Inflammatory macrophage (primary cell): ENCODE data around the gene CCDC121.
"Not testable (repeated sequence)": the region's sequence is repeated elsewhere in the genome, so short reads cannot be mapped to it uniquely, and the experiment has no call there.

Experiments used
- DNase-seq, 2 donors: peaks; one replicate each; pipeline ENCODE4 v3.0.0-alpha.2; 2020 to 2022

Gene CCDC121

DNA sequence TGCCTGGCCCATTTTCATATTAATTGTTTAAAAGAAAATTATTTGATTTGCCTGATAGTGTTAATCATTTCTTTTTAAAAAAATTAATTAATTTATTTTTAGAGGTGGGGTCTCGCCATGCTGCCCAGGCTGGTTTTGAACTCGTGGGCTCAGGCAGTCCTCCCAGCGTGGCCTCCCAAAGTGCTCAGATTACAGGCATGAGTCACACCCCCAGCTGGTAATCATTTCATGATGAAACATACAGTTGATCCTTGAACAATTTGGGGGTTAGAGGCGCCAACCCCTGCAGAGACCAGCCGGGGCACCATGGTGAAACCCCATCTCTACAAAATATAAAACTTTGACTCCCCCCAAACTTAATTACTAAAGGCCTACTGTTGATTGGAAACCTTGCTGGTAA, 8.0 kb upstream of the CCDC121 start:
- no peak for DNase-seq

GRCh38 chr2:27634291-27634690, 5.5 kb upstream of the CCDC121 start:
- no peak for DNase-seq

- DNase-seq, result not testable (repeated sequence)
These were observed 1.4 kb upstream of the CCDC121 start for GRCh38 chr2:27630257-27630656.

DNA sequence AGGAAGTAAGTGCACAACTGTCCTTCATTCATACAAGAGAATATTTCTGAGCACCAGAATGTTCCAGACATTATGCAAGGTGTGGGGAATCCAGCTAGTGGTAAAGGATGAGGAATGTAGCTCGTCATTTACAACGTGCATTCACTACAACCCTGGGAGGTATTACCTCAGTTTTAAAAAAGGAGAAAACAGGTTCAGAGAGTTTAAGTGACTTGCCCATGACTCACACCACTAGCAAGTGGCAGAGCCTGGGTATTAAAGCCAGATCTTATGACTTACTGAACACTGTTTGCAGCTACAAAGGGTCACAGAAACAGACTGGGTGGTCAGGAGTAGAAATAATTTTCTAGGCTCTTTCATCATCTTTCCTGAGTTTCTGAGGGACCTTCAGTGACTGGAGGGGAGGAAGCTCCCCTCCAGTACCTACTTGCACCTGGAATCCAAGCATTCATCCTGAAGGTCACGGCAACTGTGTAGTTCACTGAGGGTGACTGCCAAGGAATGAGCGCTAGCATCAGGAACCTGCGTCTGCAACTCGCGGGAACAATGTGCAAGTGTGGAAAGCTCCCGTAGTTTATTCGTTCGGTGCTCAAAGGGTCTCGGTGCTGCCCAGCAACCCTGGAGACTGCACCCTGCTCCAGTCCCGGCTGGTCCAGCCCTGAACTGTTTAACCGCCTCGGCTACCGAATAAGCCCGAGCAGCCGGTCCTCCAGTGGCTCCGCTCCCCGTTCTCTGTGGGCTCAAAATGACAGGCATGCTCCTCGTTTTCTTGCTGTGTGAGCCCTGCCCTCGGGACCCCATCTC, 647 bp downstream of the CCDC121 start:
- peak; percentile 48 to 52 for DNase-seq

DNA sequence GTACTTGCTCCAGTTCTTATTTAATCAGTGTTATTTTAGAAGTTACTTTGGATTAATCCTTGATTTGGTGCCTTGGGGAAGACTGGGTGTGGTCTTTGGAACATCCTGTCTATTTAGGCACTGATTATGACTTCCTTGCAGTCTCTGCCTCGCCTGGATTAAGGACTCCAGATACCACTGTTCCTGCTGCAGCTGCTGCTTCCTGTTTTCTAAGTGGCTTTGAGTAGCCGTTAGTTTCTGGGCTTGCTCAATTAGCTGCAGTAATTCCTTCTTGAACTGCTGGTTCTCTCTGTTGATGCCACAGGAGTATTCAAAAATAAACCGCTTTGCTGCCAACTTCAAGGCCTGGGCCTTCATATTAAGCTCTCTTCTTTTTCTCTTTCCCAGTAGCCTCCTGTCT, 1.9 kb downstream of the CCDC121 start:
- peak; percentile 44 to 53 for DNase-seq

DNA sequence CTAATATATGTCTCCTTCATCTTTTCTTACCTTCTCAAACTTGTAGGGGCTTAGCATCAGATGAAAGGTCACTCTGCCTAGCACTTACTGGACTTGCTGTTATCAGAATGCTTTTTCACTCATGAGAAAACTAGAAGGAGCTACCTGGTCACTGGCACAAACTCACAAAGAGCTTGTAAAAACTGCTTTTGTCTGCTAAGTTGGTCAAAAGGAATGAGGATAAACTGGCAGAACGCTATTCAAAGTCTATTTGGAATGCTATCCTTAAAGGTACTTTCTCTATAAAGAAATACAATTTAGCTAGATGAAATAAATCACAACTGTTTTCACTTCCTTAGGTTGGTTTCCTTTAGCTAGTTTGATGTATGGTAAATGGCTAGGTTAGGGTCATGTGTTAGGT, 2.5 kb downstream of the CCDC121 start:
- DNase-seq, result not testable (repeated sequence)

GRCh38 chr2:27624943-27625342, 3.9 kb downstream of the CCDC121 start:
- DNase-seq, result no peak

- no peak for DNase-seq
These were observed 5.9 kb downstream of the CCDC121 start for GRCh38 chr2:27622921-27623384.

GRCh38 chr2:27621524-27621923, 7.3 kb downstream of the CCDC121 start:
- no peak for DNase-seq

- DNase-seq, result no peak
These were observed 13.5 kb downstream of the CCDC121 start for GRCh38 chr2:27615316-27615715.

DNA sequence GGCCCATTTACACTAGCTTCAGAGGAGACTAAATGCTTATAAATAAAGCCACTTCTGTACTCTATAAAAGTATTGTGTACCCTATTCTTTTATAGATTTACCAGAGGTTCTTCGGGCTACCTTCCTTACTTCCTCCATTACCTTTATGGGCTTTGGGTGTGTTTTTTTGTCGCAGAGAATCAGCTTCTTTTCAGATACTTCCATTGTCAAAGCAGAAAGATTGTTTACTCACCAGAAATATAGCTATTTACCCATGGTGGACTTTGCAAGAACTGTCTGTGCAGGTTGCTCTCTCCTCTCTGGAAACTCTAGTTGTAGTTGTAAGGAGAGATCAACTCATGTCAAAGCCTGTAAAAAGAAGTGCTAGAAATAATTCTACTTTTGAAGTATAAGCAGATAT, 14.8 kb downstream of the CCDC121 start:
- DNase-seq, result no peak

GRCh38 chr2:27606611-27607010, 22.2 kb downstream of the CCDC121 start:
- DNase-seq, result no peak

DNA sequence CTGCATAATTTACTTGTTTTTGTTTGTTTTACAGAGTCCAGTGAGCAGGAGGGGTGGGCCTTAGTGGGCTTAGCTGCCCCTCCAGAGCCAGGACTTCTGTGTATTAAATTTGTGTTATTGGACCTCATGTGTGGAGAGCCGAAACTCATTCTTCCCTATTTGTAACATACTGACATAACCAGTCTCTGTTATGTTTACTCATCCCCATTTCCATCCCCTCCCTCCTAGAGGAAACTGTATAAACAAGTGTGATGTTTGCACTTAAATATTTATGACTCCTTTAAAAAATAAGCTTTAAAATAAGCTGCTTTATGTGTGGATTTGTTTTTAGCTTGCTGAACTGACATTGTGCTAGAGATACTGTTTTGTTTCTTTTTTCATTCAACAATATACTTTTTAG, 32.2 kb downstream of the CCDC121 start:
- DNase-seq, result peak in 1 of 2 donors; percentile 3

- not testable (repeated sequence) for DNase-seq
These were observed 33.4 kb downstream of the CCDC121 start for GRCh38 chr2:27595412-27595811.

- not testable (repeated sequence) for DNase-seq
These were observed 34.6 kb downstream of the CCDC121 start for GRCh38 chr2:27594020-27594703.

- no peak for DNase-seq
These were observed 35.6 kb downstream of the CCDC121 start for GRCh38 chr2:27593240-27593639.

- DNase-seq, result no peak
These were observed 37.1 kb downstream of the CCDC121 start for GRCh38 chr2:27591745-27592144.

DNA sequence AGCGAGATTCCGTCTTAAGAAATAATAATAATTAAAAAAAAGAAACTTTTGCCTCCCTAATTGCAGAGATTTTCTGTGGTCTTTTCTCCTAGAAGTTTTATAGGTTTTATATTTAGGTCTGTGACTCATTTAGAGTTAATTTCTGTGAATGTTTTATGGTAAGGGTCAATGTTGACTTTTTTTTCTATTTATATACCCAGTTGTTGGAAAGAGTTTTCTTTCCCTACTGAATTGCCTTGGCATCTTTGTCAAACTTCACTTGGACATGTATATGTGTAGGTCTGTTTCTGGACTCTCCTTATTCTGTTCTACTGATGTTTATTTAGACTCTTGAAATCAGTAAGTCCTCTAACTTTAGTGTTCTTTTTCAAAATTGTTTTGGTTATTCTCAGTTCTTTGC, 40.5 kb downstream of the CCDC121 start:
- no peak for DNase-seq

- DNase-seq, result no peak
These were observed 41.8 kb downstream of the CCDC121 start for GRCh38 chr2:27587025-27587424.

DNA sequence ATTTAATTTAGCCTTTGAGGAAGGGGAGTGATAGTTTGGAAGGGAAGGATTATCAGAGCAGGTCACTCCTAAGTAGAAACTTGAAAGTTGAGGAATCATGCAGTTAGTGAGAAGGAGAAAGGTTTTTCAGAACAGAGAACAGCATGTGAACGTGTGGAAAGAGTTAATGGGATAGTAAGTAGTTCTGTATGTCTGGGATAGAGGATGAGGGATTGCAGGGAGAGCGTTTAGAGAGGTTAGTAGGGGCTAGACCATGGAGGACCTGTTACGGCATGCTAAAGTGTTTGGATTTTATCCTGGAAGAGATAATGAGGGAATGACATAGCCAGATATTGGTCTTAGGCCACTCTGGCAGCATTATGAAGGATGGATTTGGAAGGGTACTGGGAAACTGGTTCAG, 44.2 kb downstream of the CCDC121 start:
- no peak for DNase-seq

DNA sequence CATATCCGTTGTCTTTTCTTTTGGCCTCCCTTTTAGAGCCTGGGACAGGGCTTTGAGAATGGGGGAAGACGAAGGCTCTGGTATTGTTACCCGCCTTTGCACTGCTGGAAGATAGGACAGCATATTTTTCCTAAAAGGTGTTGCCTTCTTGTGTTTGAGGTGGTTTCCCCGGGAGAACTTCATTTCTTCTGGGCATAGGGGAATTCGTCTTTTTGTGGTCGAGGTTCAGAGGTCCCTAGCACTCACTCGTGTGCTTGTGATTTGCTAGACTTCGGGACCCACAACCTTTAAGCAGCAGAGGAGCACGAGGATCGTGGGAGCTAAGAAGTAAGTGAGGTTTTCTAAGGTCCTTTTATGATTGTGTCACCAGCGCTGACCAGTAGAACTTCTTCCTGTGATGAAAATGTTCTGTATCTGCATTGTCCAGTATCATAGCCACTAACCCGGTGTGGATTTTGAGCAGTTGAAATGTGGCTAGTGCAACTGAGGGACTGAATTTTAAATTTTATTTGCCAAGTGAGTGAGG, 45.4 kb downstream of the CCDC121 start:
- peak; percentile 13 to 38 for DNase-seq

DNA sequence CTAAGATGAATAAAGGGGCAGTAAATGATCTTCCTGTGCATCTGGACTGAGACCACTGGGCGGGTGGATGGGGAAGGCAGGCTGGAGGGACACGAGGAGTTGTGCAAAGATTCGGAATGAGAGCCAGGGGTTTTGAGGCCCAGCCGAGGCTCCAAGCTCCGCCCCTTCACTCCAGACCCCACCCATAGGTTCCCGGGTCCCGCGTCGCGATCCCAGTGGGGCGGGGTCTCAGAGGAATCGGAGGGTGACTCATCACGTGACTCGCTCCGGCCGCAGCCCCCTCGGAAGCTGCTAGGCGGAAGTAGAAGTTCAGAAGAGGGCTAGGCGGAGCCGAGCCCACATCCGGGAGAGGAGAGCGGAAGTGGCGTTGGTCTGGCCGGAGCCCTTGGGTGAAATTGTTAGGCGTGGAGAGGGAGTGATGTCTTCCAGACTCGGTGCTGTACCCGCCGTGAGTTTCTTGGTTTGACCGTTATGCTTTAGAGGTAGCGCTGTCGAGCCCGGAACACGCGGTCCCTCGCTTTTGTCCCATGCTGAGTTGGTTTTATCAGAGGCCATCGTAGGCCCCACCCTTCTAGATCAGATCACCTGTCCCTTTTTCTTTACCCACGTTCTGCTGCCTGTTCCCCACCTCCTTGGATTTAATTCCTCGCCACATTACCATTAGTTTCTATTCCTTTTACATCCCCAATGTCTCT, 46.0 kb downstream of the CCDC121 start, which contains the start of gene ZNF512:
Gene ZNF512 (plus strand): TSS at position 348 of the 695 bp plus-strand sequence. CDS start 71 bp downstream, at position 419.
- DNase-seq, result peak; percentile 88 to 89

DNA sequence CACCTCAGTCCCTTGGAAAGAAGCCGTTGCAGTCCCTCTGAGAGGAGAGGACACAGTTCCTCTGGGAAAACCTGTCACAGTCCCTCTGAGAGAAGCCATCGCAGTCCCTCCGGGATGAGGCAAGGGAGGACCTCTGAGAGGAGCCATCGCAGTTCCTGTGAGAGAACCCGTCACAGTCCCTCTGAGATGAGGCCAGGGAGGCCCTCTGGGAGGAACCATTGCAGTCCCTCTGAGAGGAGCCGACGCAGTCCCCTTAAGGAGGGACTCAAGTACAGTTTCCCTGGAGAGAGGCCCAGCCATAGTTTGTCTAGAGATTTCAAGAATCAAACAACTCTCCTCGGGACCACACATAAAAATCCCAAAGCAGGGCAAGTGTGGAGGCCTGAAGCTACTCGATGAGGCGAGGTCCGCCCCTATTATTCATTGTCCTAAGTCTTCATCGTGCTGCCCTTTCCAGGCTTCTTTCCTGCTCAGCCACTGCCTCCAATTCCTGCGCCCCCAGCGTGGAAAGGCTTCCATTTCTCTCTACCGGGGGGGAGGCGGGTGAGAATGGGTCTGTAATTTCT, 46.6 kb downstream of the CCDC121 start:
- no peak for DNase-seq
